ENCODE data around the gene TRIM2. TPM values are rescaled to one million over a fixed set of nuclear protein-coding genes. Genes with fewer than 3 reads are reported as not detected.
"Not testable (repeated sequence)": the region's sequence is repeated elsewhere in the genome, so short reads cannot be mapped to it uniquely, and the experiment has no call there.

TRIM2 gene
- polyA plus RNA-seq, 3 donors = 5.9 to 13.5 (median 6.6) TPM

GRCh38 chr4:153185331-153185852 is 18.9 kb upstream of the TRIM2 start:
- 77 to 96% (median 93%) methylated on average over 2 of the region's 2 CpGs for WGBS, 3 donors
- H3K27ac ChIP-seq (ENCODE audit: low read depth, low read length) = no peak overlapping the region

GRCh38 chr4:153186046-153186728 is 18.1 kb upstream of the TRIM2 start:
- no peak overlapping the region for H3K27ac ChIP-seq (ENCODE audit: low read depth, low read length)
- 86 to 92% (median 90%) methylated on average over 12 of the region's 12 CpGs for WGBS, 3 donors

GRCh38 chr4:153189016-153189801 is 15.0 kb upstream of the TRIM2 start:
- H3K27ac ChIP-seq (ENCODE audit: low read depth, low read length) = no peak overlapping the region
- 49 to 68% (median 60%) methylated on average over 11 of the region's 11 CpGs for WGBS, 3 donors

GRCh38 chr4:153191795-153192363 is 12.4 kb upstream of the TRIM2 start:
- no peak overlapping the region for H3K27ac ChIP-seq (ENCODE audit: low read depth, low read length)
- 86 to 89% (median 88%) methylated on average over 5 of the region's 5 CpGs for WGBS, 3 donors

GRCh38 chr4:153197301-153197700 is 6.9 kb upstream of the TRIM2 start:
- WGBS, 3 donors = 93 to 94% (median 93%) methylated on average over 5 of the region's 5 CpGs
- H3K27ac ChIP-seq (ENCODE audit: low read depth, low read length) = no peak overlapping the region

- WGBS, 3 donors = 72 to 79% (median 75%) methylated on average over 1 of the region's 1 CpG
- no peak overlapping the region for H3K27ac ChIP-seq (ENCODE audit: low read depth, low read length)
Measured at GRCh38 chr4:153198719-153199118, 5.5 kb upstream of the TRIM2 start.

GRCh38 chr4:153203746-153204145 is 497 bp upstream of the TRIM2 start:
- WGBS, 3 donors = 41 to 85% (median 75%) methylated on average over 5 of the region's 5 CpGs

GRCh38 chr4:153204728-153205648 is 745 bp downstream of the TRIM2 start:
- 28 to 63% (median 59%) methylated on average over 22 of the region's 22 CpGs for WGBS, 3 donors
- H3K27ac ChIP-seq (ENCODE audit: low read depth, low read length) = no peak overlapping the region

More at GRCh38 chr4:153203746-153204145, 497 bp upstream of the TRIM2 start:
- not testable (repeated sequence) for H3K27ac ChIP-seq (ENCODE audit: low read depth, low read length)

- 45 to 88% (median 74%) methylated on average over 5 of the region's 5 CpGs for WGBS, 3 donors
Measured at GRCh38 chr4:153205757-153206156, 1.5 kb downstream of the TRIM2 start.

GRCh38 chr4:153206534-153206933 is 2.3 kb downstream of the TRIM2 start:
- H3K27ac ChIP-seq (ENCODE audit: low read depth, low read length) = no peak overlapping the region
- 73 to 89% (median 74%) methylated on average over 5 of the region's 5 CpGs for WGBS, 3 donors

More at GRCh38 chr4:153205757-153206156, 1.5 kb downstream of the TRIM2 start:
- H3K27ac ChIP-seq (ENCODE audit: low read depth, low read length) = no peak overlapping the region

- WGBS, 3 donors = 50 to 72% (median 68%) methylated on average over 8 of the region's 8 CpGs
Measured at GRCh38 chr4:153207027-153207426, 2.8 kb downstream of the TRIM2 start.

GRCh38 chr4:153207567-153207966 is 3.3 kb downstream of the TRIM2 start:
- whole genome bisulfite sequencing, 3 donors = 31 to 44% (median 37%) methylated on average over 7 of the region's 7 CpGs

More at GRCh38 chr4:153207027-153207426, 2.8 kb downstream of the TRIM2 start:
- no peak overlapping the region for H3K27ac ChIP-seq (ENCODE audit: low read depth, low read length)

GRCh38 chr4:153209410-153209809 is 5.2 kb downstream of the TRIM2 start:
- WGBS, 3 donors = 23 to 67% (median 54%) methylated on average over 5 of the region's 5 CpGs
- no peak overlapping the region for H3K27ac ChIP-seq (ENCODE audit: low read depth, low read length)

More at GRCh38 chr4:153207567-153207966, 3.3 kb downstream of the TRIM2 start:
- no peak overlapping the region for H3K27ac ChIP-seq (ENCODE audit: low read depth, low read length)

GRCh38 chr4:153210727-153211126 is 6.5 kb downstream of the TRIM2 start:
- H3K27ac ChIP-seq (ENCODE audit: low read depth, low read length) = no peak overlapping the region
- 50 to 88% (median 80%) methylated on average over 1 of the region's 1 CpG for WGBS, 3 donors

- no peak overlapping the region for H3K27ac ChIP-seq (ENCODE audit: low read depth, low read length)
- 61 to 90% (median 63%) methylated on average over 5 of the region's 5 CpGs for WGBS, 3 donors
Measured at GRCh38 chr4:153211986-153212728, 7.9 kb downstream of the TRIM2 start.

GRCh38 chr4:153212736-153213135 is 8.5 kb downstream of the TRIM2 start:
- WGBS, 3 donors = 81 to 85% (median 82%) methylated on average over 1 of the region's 1 CpG
- H3K27ac ChIP-seq (ENCODE audit: low read depth, low read length) = no peak overlapping the region

- H3K27ac ChIP-seq (ENCODE audit: low read depth, low read length) = no peak overlapping the region
Measured at GRCh38 chr4:153215921-153216320, 11.7 kb downstream of the TRIM2 start.

Data from adipose tissue (tissue), 3 donors.